Measurements from ENCODE around the gene CRYM.
"Not testable (repeated sequence)": the region's sequence is repeated elsewhere in the genome, so short reads cannot be mapped to it uniquely, and the experiment has no call there.

CRYM gene

GRCh38 chr16:21277927-21278706 lies at the start of gene CRYM:
CRYM (minus strand) TSS chr16:21278290; CDS start chr16:21278251, 39 bp downstream.
- DNase-seq: no peak

- no peak for DNase-seq
Measured at GRCh38 chr16:21327046-21327445, 49.0 kb upstream of the CRYM start.

- DNase-seq: no peak
Measured at GRCh38 chr16:21326459-21326858, 48.4 kb upstream of the CRYM start.

- no peak for DNase-seq
Measured at GRCh38 chr16:21324267-21324666, 46.2 kb upstream of the CRYM start.

GRCh38 chr16:21322251-21322650 lies 44.2 kb upstream of the CRYM start:
- not testable (repeated sequence) for DNase-seq

GRCh38 chr16:21321736-21322135 lies 43.6 kb upstream of the CRYM start:
- no peak for DNase-seq

GRCh38 chr16:21314339-21314738 lies 36.2 kb upstream of the CRYM start:
- DNase-seq: no peak

GRCh38 chr16:21312863-21313372 lies 34.8 kb upstream of the CRYM start:
- DNase-seq: not testable (repeated sequence)

GRCh38 chr16:21312046-21312445 lies 34.0 kb upstream of the CRYM start:
- not testable (repeated sequence) for DNase-seq

GRCh38 chr16:21306712-21307111 lies 28.6 kb upstream of the CRYM start:
- DNase-seq: not testable (repeated sequence)

- DNase-seq: no peak
Measured at GRCh38 chr16:21302898-21303528, 24.9 kb upstream of the CRYM start.

GRCh38 chr16:21302454-21302853 lies 24.4 kb upstream of the CRYM start:
- no peak for DNase-seq

GRCh38 chr16:21301895-21302291 lies 23.8 kb upstream of the CRYM start:
- DNase-seq: no peak

- peak; percentile 1 for DNase-seq
Measured at GRCh38 chr16:21301168-21301894, 23.2 kb upstream of the CRYM start.

- DNase-seq: peak; percentile 34
Measured at GRCh38 chr16:21300309-21301167, 22.4 kb upstream of the CRYM start.

GRCh38 chr16:21289789-21290188 lies 11.7 kb upstream of the CRYM start:
- not testable (repeated sequence) for DNase-seq

GRCh38 chr16:21285314-21285713 lies 7.2 kb upstream of the CRYM start:
- DNase-seq: no peak

- DNase-seq: no peak
Measured at GRCh38 chr16:21284414-21284813, 6.3 kb upstream of the CRYM start.

GRCh38 chr16:21283521-21284289 lies 5.6 kb upstream of the CRYM start:
- no peak for DNase-seq

- no peak for DNase-seq
Measured at GRCh38 chr16:21281698-21282389, 3.8 kb upstream of the CRYM start.

GRCh38 chr16:21279501-21279900 lies 1.4 kb upstream of the CRYM start:
- no peak for DNase-seq
